H9 (cell line): ENCODE results near the gene MRPL55. TPM values are rescaled to one million over a fixed set of nuclear protein-coding genes. Genes with fewer than 3 reads are reported as not detected.

Experiments
- DNase-seq: peaks from one replicate; pipeline ENCODE4 v3.0.0-alpha.2; 2017
- H2AFZ ChIP-seq: one replicate; pipeline ENCODE4 v1.6.1; 2013; ENCODE audit warnings: mild to moderate bottlenecking, low read length, control low read depth, moderate library complexity
- H2AK5ac ChIP-seq: 2 replicates; pipeline ENCODE4 v1.6.1; 2013; ENCODE audit warnings: low read length, control low read depth, mixed read lengths; ENCODE audit not compliant: insufficient read length
- H2BK120ac ChIP-seq: one replicate; pipeline ENCODE4 v1.6.1; 2013; ENCODE audit warnings: low read depth, mild to moderate bottlenecking, low read length, control low read depth, inconsistent platforms; ENCODE audit not compliant: poor library complexity, severe bottlenecking
- H2BK12ac ChIP-seq: 2 replicates; pipeline ENCODE4 v1.6.1; 2013; ENCODE audit warnings: low read length, control low read depth, mixed read lengths, low read depth; ENCODE audit not compliant: insufficient read length
- H2BK15ac ChIP-seq: 2 replicates; pipeline ENCODE4 v1.6.1; 2013; ENCODE audit warnings: low read depth, low read length, control low read depth
- H2BK20ac ChIP-seq: one replicate; pipeline ENCODE4 v1.6.1; 2013; ENCODE audit warnings: low read depth, mild to moderate bottlenecking, low read length, control low read depth, inconsistent platforms; ENCODE audit not compliant: poor library complexity, severe bottlenecking
- H2BK5ac ChIP-seq: 2 replicates; pipeline ENCODE4 v1.6.1; 2013; ENCODE audit warnings: low read length, control low read depth, mixed read lengths; ENCODE audit not compliant: insufficient read length
- H3K14ac ChIP-seq: 2 replicates; pipeline ENCODE4 v1.6.1; 2013; ENCODE audit warnings: low read length, control low read depth; ENCODE audit not compliant: insufficient read depth
- H3K18ac ChIP-seq: 2 replicates; pipeline ENCODE4 v1.6.1; 2013; ENCODE audit warnings: low read depth, mild to moderate bottlenecking, mixed read lengths, low read length, control low read depth; ENCODE audit not compliant: insufficient read length
- H3K23ac ChIP-seq: 2 replicates; pipeline ENCODE4 v1.6.1; 2013; ENCODE audit warnings: low read length, control low read depth, mixed read lengths, low read depth; ENCODE audit not compliant: insufficient read length
- H3K23me2 ChIP-seq: 2 replicates; pipeline ENCODE4 v1.6.1; 2013; ENCODE audit warnings: low read depth, mild to moderate bottlenecking, mixed read lengths, low read length, control low read depth; ENCODE audit not compliant: insufficient read length, poor library complexity, severe bottlenecking
- H3K27ac ChIP-seq: 2 replicates; pipeline ENCODE4 v1.5.1; 2013; ENCODE audit warnings: low read length, control low read depth, mixed read lengths, low read depth; ENCODE audit not compliant: insufficient read length
- H3K27me3 ChIP-seq: 2 replicates; pipeline ENCODE4 v1.6.1; 2013; ENCODE audit warnings: low read length, control low read depth, inconsistent platforms; ENCODE audit not compliant: insufficient read depth
- H3K4ac ChIP-seq: 2 replicates; pipeline ENCODE4 v1.6.1; 2013; ENCODE audit warnings: low read depth, mild to moderate bottlenecking, control low read depth, inconsistent platforms, low read length, moderate library complexity
- H3K4me1 ChIP-seq: 2 replicates; pipeline ENCODE4 v1.6.1; 2013; ENCODE audit warnings: low read length, control low read depth, inconsistent platforms; ENCODE audit not compliant: insufficient read depth
- H3K4me2 ChIP-seq: 2 replicates; pipeline ENCODE4 v1.6.1; 2013; ENCODE audit warnings: low read length, control low read depth, mixed read lengths; ENCODE audit not compliant: insufficient read length, insufficient read depth
- H3K56ac ChIP-seq: 2 replicates; pipeline ENCODE4 v1.6.1; 2013; ENCODE audit warnings: low read depth, mild to moderate bottlenecking, mixed read lengths, low read length, control low read depth; ENCODE audit not compliant: insufficient read length
- H3K79me1 ChIP-seq: 2 replicates; pipeline ENCODE4 v1.6.1; 2013; ENCODE audit warnings: low read depth, mild to moderate bottlenecking, moderate library complexity, low read length, control low read depth, inconsistent platforms; ENCODE audit not compliant: insufficient read depth, poor library complexity, severe bottlenecking
- H3K79me2 ChIP-seq: 2 replicates; pipeline ENCODE4 v1.6.1; 2013; ENCODE audit warnings: low read length, control low read depth, inconsistent platforms; ENCODE audit not compliant: insufficient read depth
- H3K9ac ChIP-seq: 2 replicates; pipeline ENCODE4 v1.6.1; 2013; ENCODE audit warnings: low read length, control low read depth, mixed read lengths; ENCODE audit not compliant: insufficient read length; ENCODE audit errors: extremely low read depth
- H3K9me3 ChIP-seq: one replicate; pipeline ENCODE4 v1.6.1; 2013; ENCODE audit warnings: low read depth, low read length, inconsistent platforms; ENCODE audit not compliant: control insufficient read depth
- H3T11ph ChIP-seq: one replicate; pipeline ENCODE4 v1.6.1; 2013; ENCODE audit warnings: mild to moderate bottlenecking, low read length, control low read depth, inconsistent platforms
- H4K20me1 ChIP-seq: one replicate; pipeline ENCODE4 v1.6.1; 2013; ENCODE audit not compliant: control insufficient read depth, insufficient read length, insufficient read depth
- H4K5ac ChIP-seq: 2 replicates; pipeline ENCODE4 v1.6.1; 2013; ENCODE audit warnings: low read depth, mild to moderate bottlenecking, mixed read lengths, low read length, control low read depth; ENCODE audit not compliant: insufficient read length
- H4K8ac ChIP-seq: replicated peaks from 2 replicates; pipeline ENCODE4 v1.6.1; 2013; ENCODE audit warnings: low read length, control low read depth, mixed read lengths, low read depth; ENCODE audit not compliant: insufficient read length
- H4K91ac ChIP-seq: 2 replicates; pipeline ENCODE4 v1.6.1; 2013; ENCODE audit warnings: low read depth, mild to moderate bottlenecking, moderate library complexity, mixed read lengths, low read length, control low read depth; ENCODE audit not compliant: insufficient read length
- H3K27ac Mint-ChIP-seq, 3 experiments: 2 replicates in 2 of 3; 3 replicates in 1 of 3; pipeline ENCODE4 v1.8.0; 2020 to 2021; ENCODE audit warnings: mixed read lengths in 3 of 3, mild to moderate bottlenecking in 1 of 3, moderate library complexity in 1 of 3
- H3K27me3 Mint-ChIP-seq: 2 replicates; pipeline ENCODE4 v1.8.0; 2021; ENCODE audit warnings: low read depth, mild to moderate bottlenecking, moderate library complexity, mixed read lengths
- H3K36me3 Mint-ChIP-seq, 3 experiments: 2 replicates in 2 of 3; 3 replicates in 1 of 3; pipeline ENCODE4 v1.8.0; 2020 to 2021; ENCODE audit warnings: low read depth in 3 of 3, mixed read lengths in 3 of 3; ENCODE audit not compliant: insufficient read depth in 1 of 3
- H3K4me1 Mint-ChIP-seq, 2 experiments: 2 replicates each; pipeline ENCODE4 v1.8.0; 2020; ENCODE audit warnings: mixed read lengths in 2 of 2
- H3K4me3 Mint-ChIP-seq, 2 experiments: 2 replicates in 1 of 2; 3 replicates in 1 of 2; pipeline ENCODE4 v1.8.0; 2020 to 2021; ENCODE audit warnings: mild to moderate bottlenecking in 2 of 2, mixed read lengths in 2 of 2, moderate library complexity in 1 of 2
- H3K9me3 Mint-ChIP-seq, 2 experiments: 2 replicates in 1 of 2; 3 replicates in 1 of 2; pipeline ENCODE4 v1.8.0; 2020; ENCODE audit warnings: mild to moderate bottlenecking in 2 of 2, mixed read lengths in 2 of 2, moderate library complexity in 1 of 2
- CTCF ChIP-seq: fragments of 200-600 bp; sonication (generic); conservative IDR thresholded peaks from 3 replicates; pipeline ENCODE4 v1.8.0; 2021; ENCODE audit warnings: antibody characterized with exemption, mild to moderate bottlenecking
- WGBS: extraction: QIAGEN DNeasy Blood & Tissue Kit; methylation state at CpG from one replicate; pipeline ENCODE4 v1.1.7; 2013; ENCODE audit warnings: missing lambda C conversion rate, low lambda C conversion rate, mixed read lengths; ENCODE audit not compliant: insufficient read length; ENCODE audit errors: extremely low coverage; 5-methylcytosine and 5-hydroxymethylcytosine counted together
- total RNA-seq: library from RNA; stranded (reverse); gene quantifications from 2 replicates; pipeline ENCODE4 v1.2.1, GENCODE V29; 2021

Gene MRPL55
- total RNA-seq, 1 experiment from 2014 or later, result 62.3 TPM

GRCh38 chr1:228154670-228155571, 45.8 kb upstream of the MRPL55 start:
- H4K8ac ChIP-seq, result no peak overlapping the region
- H3K9ac ChIP-seq, result no peak overlapping the region
- H3K27me3 ChIP-seq, result no peaks in the 10 kb centered on the region; the same call in 1 of the 2 replicates
- H4K5ac ChIP-seq, result no peak overlapping the region
- H2AK5ac ChIP-seq, result no peak overlapping the region
- no peak overlapping the region for H2AFZ ChIP-seq
- no peak for DNase-seq
- no peaks in the 10 kb centered on the region for H3K4me1 ChIP-seq
- no peak overlapping the region for H2BK15ac ChIP-seq
- H3K27ac ChIP-seq, result no peak overlapping the region
- H3K18ac ChIP-seq, result no peak overlapping the region
- H3K4ac ChIP-seq, result no peak overlapping the region
- Mint-ChIP-seq H3K4me1 (peaks cover 3 to 5% of the 10 kb centered on the region in 2 experiments; a peak in 2 of 4 replicates), H3K9me3 (no peaks in the 10 kb centered on the region), H3K4me3 (no peak overlapping the region), H3K36me3 (no peaks in the 10 kb centered on the region), H3K27me3 (no peaks in the 10 kb centered on the region), H3K27ac (no peak overlapping the region; a peak in 1 of 7 replicates)
- H2BK120ac ChIP-seq, result no peak overlapping the region
- H3K23me2 ChIP-seq, result no peaks in the 10 kb centered on the region
- H3T11ph ChIP-seq, result no peak overlapping the region
- no CpG with 5 or more reads among the region's 20 CpGs for WGBS
- H3K79me2 ChIP-seq, result no peaks in the 10 kb centered on the region
- no peak overlapping the region for H3K4me2 ChIP-seq
- peaks cover 3% of the 10 kb centered on the region for H4K20me1 ChIP-seq
- TF ChIP-seq CTCF, result no peak
- no peaks in the 10 kb centered on the region for H3K79me1 ChIP-seq
- no peak overlapping the region for H2BK20ac ChIP-seq
- H3K14ac ChIP-seq, result no peak overlapping the region; the same call in 1 of the 2 replicates
- H2BK12ac ChIP-seq, result no peak overlapping the region
- H3K56ac ChIP-seq, result no peak overlapping the region
- no peak overlapping the region for H2BK5ac ChIP-seq
- H3K9me3 ChIP-seq, result no peaks in the 10 kb centered on the region
- no peak overlapping the region for H4K91ac ChIP-seq
- H3K23ac ChIP-seq, result no peak overlapping the region
